NT2/D1 (cell line): ENCODE measurements around the gene RPS6KA3.

Experiments
- DNase-seq: peaks from one replicate; pipeline ENCODE4 v3.0.0-alpha.2; 2011; ENCODE audit warnings: low read depth, low spot score
- H3K27me3 ChIP-seq: 2 replicates; pipeline ENCODE4 v1.6.0; 2011; ENCODE audit warnings: mild to moderate bottlenecking; ENCODE audit not compliant: insufficient read length, insufficient read depth
- H3K36me3 ChIP-seq: 2 replicates; pipeline ENCODE4 v1.6.1; 2011; ENCODE audit warnings: mild to moderate bottlenecking, low read length, mixed read lengths; ENCODE audit not compliant: insufficient read depth, insufficient read length
- H3K4me1 ChIP-seq: 2 replicates; pipeline ENCODE4 v1.5.1; 2011; ENCODE audit not compliant: insufficient read depth, insufficient read length
- H3K4me3 ChIP-seq: 2 replicates; pipeline ENCODE4 v1.5.1; 2011; ENCODE audit warnings: low read depth; ENCODE audit not compliant: insufficient read length
- H3K9ac ChIP-seq: 2 replicates; pipeline ENCODE4 v1.6.0; 2011; ENCODE audit warnings: low read depth; ENCODE audit not compliant: insufficient read length
- H3K9me3 ChIP-seq: 2 replicates; pipeline ENCODE4 v1.5.1; 2011; ENCODE audit warnings: mild to moderate bottlenecking, low read length; ENCODE audit not compliant: insufficient read depth
- SUZ12 ChIP-seq: IDR thresholded peaks from 2 replicates; pipeline ENCODE4 v1.6.1; 2011; ENCODE audit not compliant: insufficient read length, insufficient read depth; ENCODE audit errors: extremely low read depth
- YY1 ChIP-seq: IDR thresholded peaks from 2 replicates; pipeline ENCODE4 v1.6.1; 2011; ENCODE audit not compliant: insufficient read length, insufficient read depth
- ZNF274 ChIP-seq: IDR thresholded peaks from 2 replicates; pipeline ENCODE4 v1.6.1; 2011; ENCODE audit warnings: mild to moderate bottlenecking, low read depth, low read length

RPS6KA3 gene

GRCh38 chrX:20159797-20160385, 106.8 kb downstream of the RPS6KA3 start:
- Histone ChIP-seq H3K4me3 (no peak overlapping the region), H3K4me1 (no peaks in the 10 kb centered on the region), H3K27me3 (no peaks in the 10 kb centered on the region), H3K9me3 (no peaks in the 10 kb centered on the region), H3K36me3 (peaks cover 56% of the 10 kb centered on the region), H3K9ac (no peak overlapping the region)
- DNase-seq, result no peak
- TF ChIP-seq ZNF274 (no peak), SUZ12 (no peak), YY1 (no peak)

GRCh38 chrX:20151689-20152088, 115.0 kb downstream of the RPS6KA3 start:
- Histone ChIP-seq H3K4me1 (no peaks in the 10 kb centered on the region), H3K27me3 (no peaks in the 10 kb centered on the region), H3K9ac (no peak overlapping the region), H3K36me3 (peaks cover 41% of the 10 kb centered on the region), H3K9me3 (no peaks in the 10 kb centered on the region), H3K4me3 (no peak overlapping the region)
- no peak for DNase-seq
- no peak for TF ChIP-seq ZNF274
- TF ChIP-seq SUZ12, result no peak
- TF ChIP-seq YY1, result no peak

GRCh38 chrX:20149326-20149725, 117.4 kb downstream of the RPS6KA3 start:
- Histone ChIP-seq H3K4me1 (no peaks in the 10 kb centered on the region), H3K27me3 (no peaks in the 10 kb centered on the region)
- TF ChIP-seq YY1, result no peak
- TF ChIP-seq ZNF274, result no peak
- TF ChIP-seq SUZ12, result no peak

GRCh38 chrX:20147561-20147960, 119.1 kb downstream of the RPS6KA3 start:
- no peak for TF ChIP-seq SUZ12
- no peak for TF ChIP-seq ZNF274
- TF ChIP-seq YY1, result no peak
- Histone ChIP-seq H3K36me3 (peaks cover 12% of the 10 kb centered on the region), H3K9me3 (no peaks in the 10 kb centered on the region), H3K4me3 (no peak overlapping the region), H3K4me1 (no peaks in the 10 kb centered on the region), H3K27me3 (no peaks in the 10 kb centered on the region), H3K9ac (no peak overlapping the region)
- DNase-seq, result no peak

More at GRCh38 chrX:20149326-20149725, 117.4 kb downstream of the RPS6KA3 start:
- no peak overlapping the region for H3K9ac ChIP-seq
- no peaks in the 10 kb centered on the region for H3K9me3 ChIP-seq
- peaks cover 26% of the 10 kb centered on the region for H3K36me3 ChIP-seq
- no peak for DNase-seq
- no peak overlapping the region for H3K4me3 ChIP-seq

GRCh38 chrX:20144491-20144890, 122.2 kb downstream of the RPS6KA3 start:
- Histone ChIP-seq H3K4me1 (no peaks in the 10 kb centered on the region), H3K4me3 (no peak overlapping the region), H3K9ac (no peak overlapping the region), H3K27me3 (no peaks in the 10 kb centered on the region), H3K9me3 (no peaks in the 10 kb centered on the region), H3K36me3 (peaks cover 12% of the 10 kb centered on the region)
- TF ChIP-seq ZNF274, result no peak
- TF ChIP-seq YY1, result no peak
- TF ChIP-seq SUZ12, result no peak
- DNase-seq, result no peak

DNA sequence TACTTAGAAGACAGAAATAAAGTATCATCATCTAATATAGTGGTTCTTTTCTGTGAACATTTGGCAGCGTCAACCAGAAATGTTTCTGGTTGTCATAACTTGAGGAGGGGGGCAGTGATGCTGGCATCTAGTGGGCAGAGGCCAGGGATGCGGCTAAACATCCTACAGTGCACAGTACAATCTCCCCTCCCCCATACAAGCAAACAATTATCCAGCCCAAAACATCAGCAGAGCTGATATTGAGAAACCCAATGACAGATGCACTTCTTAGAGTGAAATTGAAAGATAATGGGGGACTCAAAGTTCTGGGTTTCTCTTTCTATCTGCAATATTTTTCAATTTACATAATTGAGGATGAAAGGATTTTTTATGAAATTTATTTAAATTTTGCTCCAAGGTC, 123.1 kb downstream of the RPS6KA3 start:
- no peak for DNase-seq
- H3K9ac ChIP-seq, result no peak overlapping the region
- H3K27me3 ChIP-seq, result no peaks in the 10 kb centered on the region
- no peaks in the 10 kb centered on the region for H3K4me1 ChIP-seq
- no peak overlapping the region for H3K4me3 ChIP-seq
- no peak for TF ChIP-seq ZNF274
- no peak for TF ChIP-seq YY1
- no peak for TF ChIP-seq SUZ12
- no peaks in the 10 kb centered on the region for H3K9me3 ChIP-seq
- peaks cover 21% of the 10 kb centered on the region for H3K36me3 ChIP-seq

DNA sequence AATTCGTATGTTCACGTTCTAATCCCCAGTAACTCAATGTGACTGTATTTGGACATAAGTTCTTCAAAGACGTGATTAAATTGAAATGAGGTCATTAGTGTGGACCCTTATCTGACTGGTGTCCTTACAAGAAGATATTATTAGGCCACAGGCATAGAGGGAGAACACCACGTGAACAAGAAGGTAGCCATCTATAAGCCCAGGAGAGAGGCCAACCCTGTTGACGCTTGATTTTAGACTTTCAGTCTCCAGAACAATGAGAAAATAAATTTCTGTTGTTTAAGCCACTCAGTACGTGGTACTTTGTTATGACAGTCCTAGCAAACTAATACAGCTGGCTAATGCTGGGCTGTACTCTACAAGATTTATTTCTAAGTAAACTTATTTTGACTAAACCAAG, 123.6 kb downstream of the RPS6KA3 start:
- Histone ChIP-seq H3K9ac (no peak overlapping the region), H3K36me3 (peaks cover 25% of the 10 kb centered on the region), H3K4me3 (no peak overlapping the region), H3K27me3 (no peaks in the 10 kb centered on the region), H3K4me1 (no peaks in the 10 kb centered on the region), H3K9me3 (no peaks in the 10 kb centered on the region)
- no peak for DNase-seq
- no peak for TF ChIP-seq ZNF274
- TF ChIP-seq SUZ12, result no peak
